SU-DHL-6 (cell line): Measurements from ENCODE around the gene FEN1.

ENCODE experiments used
- H2AFZ ChIP-seq: fragments of 200-600 bp; sonication (generic); 2 replicates; pipeline ENCODE4 v1.6.1; 2014; ENCODE audit warnings: low read depth, mild to moderate bottlenecking, moderate library complexity, mixed read lengths, antibody characterized with exemption, low read length; ENCODE audit not compliant: severe bottlenecking
- H3F3A ChIP-seq: fragments of 200-600 bp; shearing (Covaris generic); 2 replicates; pipeline ENCODE4 v1.6.0; 2016; ENCODE audit warnings: antibody characterized with exemption, mild to moderate bottlenecking; ENCODE audit not compliant: insufficient read depth
- H3K27ac ChIP-seq: fragments of 200-600 bp; sonication (generic); 2 replicates; pipeline ENCODE4 v1.5.1; 2016; ENCODE audit warnings: low read depth, mild to moderate bottlenecking, low read length, moderate library complexity, mixed read lengths
- H3K27me3 ChIP-seq: fragments of 200-600 bp; sonication (generic), shearing (Covaris generic); 2 replicates; pipeline ENCODE4 v1.6.0; 2014; ENCODE audit warnings: mild to moderate bottlenecking, low read length
- H3K36me3 ChIP-seq: fragments of 200-600 bp; sonication (generic); 2 replicates; pipeline ENCODE4 v1.6.1; 2014; ENCODE audit warnings: mild to moderate bottlenecking, low read length, mixed read lengths
- H3K4me2 ChIP-seq: fragments of 300-600, 200-600 bp; shearing (Covaris generic), sonication (generic); 2 replicates; pipeline ENCODE4 v1.6.0; 2014; ENCODE audit warnings: low read length, low read depth, mild to moderate bottlenecking; ENCODE audit not compliant: poor library complexity, severe bottlenecking
- H3K4me3 ChIP-seq: fragments of 200-600 bp; sonication (generic); 2 replicates; pipeline ENCODE4 v1.5.1; 2014; ENCODE audit warnings: antibody characterized with exemption, low read length, mild to moderate bottlenecking, mixed read lengths; ENCODE audit not compliant: insufficient read depth, poor library complexity, severe bottlenecking
- H3K79me2 ChIP-seq: fragments of 200-600 bp; sonication (generic); 2 replicates; pipeline ENCODE4 v1.6.1; 2014; ENCODE audit warnings: mild to moderate bottlenecking, low read length, moderate library complexity; ENCODE audit not compliant: insufficient read depth
- H3K9ac ChIP-seq: fragments of 200-600 bp; sonication (generic); 2 replicates; pipeline ENCODE4 v1.7.0; 2014; ENCODE audit warnings: mild to moderate bottlenecking, low read length
- H3K9me2 ChIP-seq: fragments of 200-600 bp; sonication (generic); replicated peaks from 2 replicates; pipeline ENCODE4 v1.6.1; 2014; ENCODE audit warnings: low read length; ENCODE audit not compliant: insufficient read depth
- H3K9me3 ChIP-seq: fragments of 200-600 bp; sonication (generic); 2 replicates; pipeline ENCODE4 v1.6.1; 2014; ENCODE audit warnings: low read length, mixed read lengths; ENCODE audit not compliant: insufficient read depth
- H4K20me1 ChIP-seq: fragments of 200-600 bp; sonication (generic); 2 replicates; pipeline ENCODE4 v1.6.1; 2014; ENCODE audit warnings: low read depth, mild to moderate bottlenecking, antibody characterized with exemption, low read length, moderate library complexity, mixed read lengths
- EZH2phosphoT487 ChIP-seq: fragments of 200-600 bp; sonication (generic), shearing (Covaris generic); conservative IDR thresholded peaks from 2 replicates; pipeline ENCODE4 v1.6.1; 2018; ENCODE audit warnings: mild to moderate bottlenecking, antibody characterized with exemption, low read length, moderate library complexity, mixed read lengths
- TF ChIP-seq, protein P1 (sequence below): fragments of 200-600 bp; sonication (generic); IDR thresholded peaks from one replicate; pipeline ENCODE4 v1.5.1; 2017; ENCODE audit warnings: antibody characterized with exemption, mild to moderate bottlenecking, low read length, moderate library complexity; ENCODE audit not compliant: insufficient read depth, poor library complexity, severe bottlenecking

FEN1 gene

GRCh38 chr11:61779666-61780525 lies 12.8 kb upstream of the FEN1 start:
- H3K27me3 ChIP-seq, result no peaks in the 10 kb centered on the region
- H2AFZ ChIP-seq, result no peak overlapping the region
- no peaks in the 10 kb centered on the region for H3F3A ChIP-seq
- no peak overlapping the region for H3K4me3 ChIP-seq
- H3K9ac ChIP-seq, result no peak overlapping the region
- no peaks in the 10 kb centered on the region for H3K9me3 ChIP-seq
- no peak overlapping the region for H3K4me2 ChIP-seq
- no peaks in the 10 kb centered on the region for H3K9me2 ChIP-seq
- H4K20me1 ChIP-seq, result no peaks in the 10 kb centered on the region
- TF ChIP-seq, protein P1, sequence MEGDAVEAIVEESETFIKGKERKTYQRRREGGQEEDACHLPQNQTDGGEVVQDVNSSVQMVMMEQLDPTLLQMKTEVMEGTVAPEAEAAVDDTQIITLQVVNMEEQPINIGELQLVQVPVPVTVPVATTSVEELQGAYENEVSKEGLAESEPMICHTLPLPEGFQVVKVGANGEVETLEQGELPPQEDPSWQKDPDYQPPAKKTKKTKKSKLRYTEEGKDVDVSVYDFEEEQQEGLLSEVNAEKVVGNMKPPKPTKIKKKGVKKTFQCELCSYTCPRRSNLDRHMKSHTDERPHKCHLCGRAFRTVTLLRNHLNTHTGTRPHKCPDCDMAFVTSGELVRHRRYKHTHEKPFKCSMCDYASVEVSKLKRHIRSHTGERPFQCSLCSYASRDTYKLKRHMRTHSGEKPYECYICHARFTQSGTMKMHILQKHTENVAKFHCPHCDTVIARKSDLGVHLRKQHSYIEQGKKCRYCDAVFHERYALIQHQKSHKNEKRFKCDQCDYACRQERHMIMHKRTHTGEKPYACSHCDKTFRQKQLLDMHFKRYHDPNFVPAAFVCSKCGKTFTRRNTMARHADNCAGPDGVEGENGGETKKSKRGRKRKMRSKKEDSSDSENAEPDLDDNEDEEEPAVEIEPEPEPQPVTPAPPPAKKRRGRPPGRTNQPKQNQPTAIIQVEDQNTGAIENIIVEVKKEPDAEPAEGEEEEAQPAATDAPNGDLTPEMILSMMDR, result no peak
- TF ChIP-seq EZH2phosphoT487, result no peak
- no peak overlapping the region for H3K27ac ChIP-seq
- no peaks in the 10 kb centered on the region for H3K79me2 ChIP-seq
- no peaks in the 10 kb centered on the region for H3K36me3 ChIP-seq

DNA sequence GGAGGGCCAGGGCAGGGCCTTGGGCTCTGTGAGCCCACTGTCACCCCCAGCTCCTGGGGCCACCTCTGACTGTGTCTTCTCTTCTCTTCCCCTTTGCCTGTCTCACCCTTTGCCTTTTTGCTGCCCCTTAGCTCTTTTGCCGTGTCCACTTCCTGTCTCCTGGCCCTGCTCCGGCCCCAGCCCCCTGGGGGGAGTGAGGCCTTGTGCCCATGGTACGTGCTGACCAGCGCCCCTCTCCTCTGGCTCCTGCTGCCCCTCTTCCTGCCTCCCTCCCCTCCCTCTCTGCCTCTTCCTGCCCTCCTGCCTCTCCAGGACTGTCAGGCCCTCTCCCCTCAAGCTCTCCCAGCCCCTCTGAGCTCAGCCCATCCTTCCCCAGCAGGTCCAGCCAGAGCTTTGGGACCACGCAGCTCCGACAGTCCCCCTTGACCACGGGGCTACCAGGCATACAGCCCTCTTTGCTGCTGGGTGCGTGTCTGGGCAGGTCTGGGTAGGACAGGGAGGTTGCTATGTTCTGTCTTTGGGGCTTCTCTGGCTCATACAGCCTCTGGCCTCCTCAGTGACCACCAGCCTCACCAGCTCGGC lies 12.0 kb upstream of the FEN1 start:
- Histone ChIP-seq H3K4me3 (no peak overlapping the region), H3K27ac (no peak overlapping the region), H3F3A (no peaks in the 10 kb centered on the region), H3K9ac (no peak overlapping the region), H3K27me3 (no peaks in the 10 kb centered on the region), H3K9me3 (no peaks in the 10 kb centered on the region), H3K9me2 (no peaks in the 10 kb centered on the region), H2AFZ (no peak overlapping the region), H3K4me2 (no peak overlapping the region), H3K36me3 (no peaks in the 10 kb centered on the region), H3K79me2 (no peaks in the 10 kb centered on the region), H4K20me1 (no peaks in the 10 kb centered on the region)
- no peak for TF ChIP-seq EZH2phosphoT487
- TF ChIP-seq, protein P1, result no peak

DNA sequence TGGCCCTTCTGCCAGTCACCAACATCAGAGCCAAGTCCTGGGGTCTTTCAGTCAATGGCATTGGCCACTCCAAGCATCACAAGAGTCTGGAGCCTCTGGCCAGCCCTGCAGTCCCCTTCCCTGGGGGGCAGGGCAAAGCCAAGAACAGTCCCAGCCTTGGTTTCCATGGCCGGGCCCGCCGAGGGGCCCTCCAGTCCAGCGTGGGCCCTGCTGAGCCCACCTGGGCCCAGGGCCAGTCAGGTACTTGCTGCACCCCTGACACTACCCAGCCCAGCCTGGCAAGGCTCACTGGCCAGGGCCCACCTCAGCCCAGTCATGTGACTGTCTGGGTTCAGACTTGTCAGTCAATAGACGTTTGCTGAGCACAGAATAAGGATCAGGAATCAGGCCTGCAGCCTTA lies 11.1 kb upstream of the FEN1 start:
- no peaks in the 10 kb centered on the region for H3K9me2 ChIP-seq
- H3K79me2 ChIP-seq, result no peaks in the 10 kb centered on the region
- no peaks in the 10 kb centered on the region for H3K27me3 ChIP-seq
- TF ChIP-seq, protein P1, result no peak
- TF ChIP-seq EZH2phosphoT487, result no peak
- no peaks in the 10 kb centered on the region for H4K20me1 ChIP-seq
- no peaks in the 10 kb centered on the region for H3K9me3 ChIP-seq
- no peak overlapping the region for H2AFZ ChIP-seq
- no peak overlapping the region for H3K4me3 ChIP-seq
- H3K36me3 ChIP-seq, result no peaks in the 10 kb centered on the region
- H3F3A ChIP-seq, result no peaks in the 10 kb centered on the region
- no peak overlapping the region for H3K9ac ChIP-seq
- H3K4me2 ChIP-seq, result no peak overlapping the region
- H3K27ac ChIP-seq, result no peak overlapping the region
